ENCODE measurements around the gene ARHGAP25.

DNA sequence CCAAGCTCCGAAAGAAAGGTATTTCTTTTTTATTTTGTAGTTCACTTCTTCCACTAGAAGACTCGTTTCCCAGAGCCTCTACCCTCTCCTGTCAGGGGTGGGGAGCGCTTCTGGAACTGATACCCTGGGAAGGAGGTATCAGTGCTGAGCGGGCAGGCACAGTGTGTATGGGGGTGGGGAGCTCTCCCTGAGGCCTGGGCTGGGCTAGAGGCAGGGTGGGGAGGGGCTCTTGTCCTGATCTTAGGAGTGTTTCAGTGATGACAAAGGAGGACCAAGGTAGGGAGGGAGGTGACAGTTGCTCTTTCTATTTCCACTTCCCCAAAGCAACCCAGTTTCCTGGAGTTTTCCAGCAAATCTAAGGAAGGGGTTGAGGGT, 65.4 kb downstream of the ARHGAP25 start:
- TF ChIP-seq, protein P1, sequence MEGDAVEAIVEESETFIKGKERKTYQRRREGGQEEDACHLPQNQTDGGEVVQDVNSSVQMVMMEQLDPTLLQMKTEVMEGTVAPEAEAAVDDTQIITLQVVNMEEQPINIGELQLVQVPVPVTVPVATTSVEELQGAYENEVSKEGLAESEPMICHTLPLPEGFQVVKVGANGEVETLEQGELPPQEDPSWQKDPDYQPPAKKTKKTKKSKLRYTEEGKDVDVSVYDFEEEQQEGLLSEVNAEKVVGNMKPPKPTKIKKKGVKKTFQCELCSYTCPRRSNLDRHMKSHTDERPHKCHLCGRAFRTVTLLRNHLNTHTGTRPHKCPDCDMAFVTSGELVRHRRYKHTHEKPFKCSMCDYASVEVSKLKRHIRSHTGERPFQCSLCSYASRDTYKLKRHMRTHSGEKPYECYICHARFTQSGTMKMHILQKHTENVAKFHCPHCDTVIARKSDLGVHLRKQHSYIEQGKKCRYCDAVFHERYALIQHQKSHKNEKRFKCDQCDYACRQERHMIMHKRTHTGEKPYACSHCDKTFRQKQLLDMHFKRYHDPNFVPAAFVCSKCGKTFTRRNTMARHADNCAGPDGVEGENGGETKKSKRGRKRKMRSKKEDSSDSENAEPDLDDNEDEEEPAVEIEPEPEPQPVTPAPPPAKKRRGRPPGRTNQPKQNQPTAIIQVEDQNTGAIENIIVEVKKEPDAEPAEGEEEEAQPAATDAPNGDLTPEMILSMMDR (IDR thresholded peaks at IDR 0.05; ENCODE audit: extremely low read depth in 1 of 2, insufficient read depth in 1 of 2, low read depth in 1 of 2, low read length in 2 of 2): no peak
- no peak for TF ChIP-seq EZH2 (IDR thresholded peaks at IDR 0.05; ENCODE audit: borderline replicate concordance, low read depth, low read length, severe bottlenecking)
- TF ChIP-seq, protein P2, sequence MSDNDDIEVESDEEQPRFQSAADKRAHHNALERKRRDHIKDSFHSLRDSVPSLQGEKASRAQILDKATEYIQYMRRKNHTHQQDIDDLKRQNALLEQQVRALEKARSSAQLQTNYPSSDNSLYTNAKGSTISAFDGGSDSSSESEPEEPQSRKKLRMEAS (IDR thresholded peaks at IDR 0.05; ENCODE audit: insufficient read depth, insufficient read length): no peak
- no peak for TF ChIP-seq POLR2A (IDR thresholded peaks at IDR 0.05; ENCODE audit: low read depth, low read length)
- no peak for TF ChIP-seq MYC (IDR thresholded peaks at IDR 0.05; ENCODE audit: low read depth, low read length)
- no peak for TF ChIP-seq FOS (IDR thresholded peaks at IDR 0.05; ENCODE audit: borderline replicate concordance, insufficient read depth, low read length)

Data from endothelial cell of umbilical vein (primary cell).